G401.6 (cell line): Measurements from ENCODE around the gene GON7.

ENCODE experiments used
- FAIRE-seq: peaks from 2 replicates; lab custom pipeline; 2012; peaks lifted over from hg19 to GRCh38; lab: Jason Lieb, UNC

GON7 gene

GRCh38 chr14:93156693-93157369 lies 50.0 kb downstream of the GON7 start:
- no peak for FAIRE-seq

GRCh38 chr14:93155667-93156066 lies 51.2 kb downstream of the GON7 start:
- no peak for FAIRE-seq

GRCh38 chr14:93153121-93153520 lies 53.7 kb downstream of the GON7 start:
- no peak for FAIRE-seq
